Breast epithelium (tissue), 4 donors: ENCODE results near the gene KLHL36. TPM values are rescaled to one million over a fixed set of nuclear protein-coding genes. Genes with fewer than 3 reads are reported as not detected.
A peak's percentile ranks its signal among the peaks of the same experiment; 100 is the strongest.

Experiments used
- DNase-seq, 2 donors: peaks; one replicate each; pipeline ENCODE4 v3.0.0-alpha.2; 2019; ENCODE audit warnings: low spot score in 2 of 2
- H3K27ac ChIP-seq, 2 donors: fragments of 200-600 bp; sonication (generic) in 1 of 2; one replicate each; pipeline ENCODE4 v1.5.1; 2016 to 2019; ENCODE audit warnings: mild to moderate bottlenecking in 1 of 2
- H3K27me3 ChIP-seq, 2 donors: fragments of 200-600 bp; sonication (generic) in 1 of 2; one replicate each; pipeline versions ENCODE4 v1.5.1 to v1.6.0; 2017 to 2019; ENCODE audit warnings: control low read depth in 1 of 2, mild to moderate bottlenecking in 1 of 2
- H3K36me3 ChIP-seq: fragments of 200-600 bp; one replicate; pipeline ENCODE4 v1.5.1; 2019
- H3K4me1 ChIP-seq, 2 donors: fragments of 200-600 bp; sonication (generic); one replicate each; pipeline ENCODE4 v1.5.1; 2016 to 2019; ENCODE audit warnings: control low read depth in 1 of 2
- H3K4me3 ChIP-seq, 3 donors: fragments of 200-600 bp; sonication (generic); 1 replicate in 2 of 3; 2 replicates in 1 of 3; pipeline ENCODE4 v1.5.1; 2016 to 2019; ENCODE audit warnings: mild to moderate bottlenecking in 3 of 3, moderate library complexity in 2 of 3
- H3K9me3 ChIP-seq, 2 donors: fragments of 200-600 bp; sonication (generic) in 1 of 2; one replicate each; pipeline ENCODE4 v1.5.1; 2016 to 2019; ENCODE audit warnings: control low read depth in 1 of 2
- CTCF ChIP-seq, 3 donors: fragments of 450-650 bp; IDR thresholded peaks; one replicate each; pipeline ENCODE4 v1.5.1; 2016 to 2017; ENCODE audit warnings: antibody characterized with exemption in 3 of 3, mild to moderate bottlenecking in 3 of 3, moderate library complexity in 3 of 3
- POLR2A ChIP-seq: fragments of 450-650 bp; IDR thresholded peaks from one replicate; pipeline ENCODE4 v1.6.1; 2016; ENCODE audit warnings: antibody characterized with exemption, mild to moderate bottlenecking, moderate library complexity
- POLR2AphosphoS5 ChIP-seq, 3 donors: sonication (generic); formaldehyde crosslinking; IDR thresholded peaks; one replicate each; pipeline ENCODE4 v1.6.1; 2017; ENCODE audit warnings: antibody characterized with exemption in 3 of 3
- intact Hi-C: fragments of 100-400 bp; cut with DNase I; formaldehyde crosslinking; loops from one replicate; pipeline ENCODE4 v1.15.1; 2023; ENCODE audit warnings: low total_unique reads
- total RNA-seq, 3 donors: library from RNA; depleted of rRNA; stranded (reverse); fragments of >200 nt; gene quantifications; one replicate each; pipeline ENCODE4 v1.1.0, GENCODE V29; 2016

The KLHL36 gene
- total RNA-seq, 3 donors from 2014 or later: 51.5 to 61.4 (median 59.4) TPM

GRCh38 chr16:84667600-84668309 is 19.4 kb downstream of the KLHL36 start:
- H3K9me3 ChIP-seq: no peaks in the 10 kb centered on the region
- no peaks in the 10 kb centered on the region for H3K27me3 ChIP-seq
- H3K4me1 ChIP-seq: no peaks in the 10 kb centered on the region
- intact Hi-C loops: no loop called here
- no peak overlapping the region for H3K4me3 ChIP-seq
- peak overlapping the region in 1 of 2 donors; percentile 32 for H3K27ac ChIP-seq
- no peak for DNase-seq
- H3K36me3 ChIP-seq: no peaks in the 10 kb centered on the region
- TF ChIP-seq POLR2AphosphoS5 (IDR thresholded peaks at IDR 0.05) (no peak), POLR2A (no peak), CTCF (IDR thresholded peaks at IDR 0.05) (no peak)

- Histone ChIP-seq H3K4me1 (no peaks in the 10 kb centered on the region), H3K36me3 (no peaks in the 10 kb centered on the region), H3K9me3 (no peaks in the 10 kb centered on the region), H3K27ac (no peak overlapping the region), H3K27me3 (no peaks in the 10 kb centered on the region), H3K4me3 (no peak overlapping the region)
- TF ChIP-seq POLR2A: no peak
- TF ChIP-seq CTCF (IDR thresholded peaks at IDR 0.05): no peak
- no peak for TF ChIP-seq POLR2AphosphoS5 (IDR thresholded peaks at IDR 0.05)
- no peak for DNase-seq
- intact Hi-C loops: no loop called here
Measured at GRCh38 chr16:84670063-84670462, 21.8 kb downstream of the KLHL36 start.

- H3K4me1 ChIP-seq: no peaks in the 10 kb centered on the region
- H3K4me3 ChIP-seq: no peak overlapping the region
- H3K36me3 ChIP-seq: no peaks in the 10 kb centered on the region
- no peak overlapping the region for H3K27ac ChIP-seq
- H3K9me3 ChIP-seq: no peaks in the 10 kb centered on the region
- TF ChIP-seq POLR2AphosphoS5 (IDR thresholded peaks at IDR 0.05) (no peak), CTCF (IDR thresholded peaks at IDR 0.05) (peak; percentile 70 to 89 (median 82))
- peak; percentile 40 to 78 for DNase-seq
- intact Hi-C loops: loop anchor here (1.0 kb wide), 1 partner anchor 12 kb away; no protein-coding TSS in a partner anchor
- H3K27me3 ChIP-seq: no peaks in the 10 kb centered on the region
Measured at GRCh38 chr16:84672276-84673202, 24.2 kb downstream of the KLHL36 start.

- intact Hi-C loops: no loop called here
- TF ChIP-seq POLR2AphosphoS5 (IDR thresholded peaks at IDR 0.05): no peak
- no peaks in the 10 kb centered on the region for H3K4me1 ChIP-seq
- H3K27ac ChIP-seq: no peak overlapping the region
- no peak for DNase-seq
- H3K36me3 ChIP-seq: no peaks in the 10 kb centered on the region
- no peak overlapping the region for H3K4me3 ChIP-seq
- H3K27me3 ChIP-seq: no peaks in the 10 kb centered on the region
- no peaks in the 10 kb centered on the region for H3K9me3 ChIP-seq
Measured at GRCh38 chr16:84673203-84673535, 24.9 kb downstream of the KLHL36 start.

- Histone ChIP-seq H3K27me3 (no peaks in the 10 kb centered on the region), H3K36me3 (no peaks in the 10 kb centered on the region), H3K4me3 (no peak overlapping the region), H3K9me3 (no peaks in the 10 kb centered on the region), H3K4me1 (no peaks in the 10 kb centered on the region), H3K27ac (no peak overlapping the region)
- intact Hi-C loops: no loop called here
- no peak for DNase-seq
- no peak for TF ChIP-seq POLR2AphosphoS5 (IDR thresholded peaks at IDR 0.05)
- TF ChIP-seq CTCF (IDR thresholded peaks at IDR 0.05): no peak
- no peak for TF ChIP-seq POLR2A
Measured at GRCh38 chr16:84673561-84673960, 25.2 kb downstream of the KLHL36 start.
